Measurements from ENCODE around the gene NSUN5. TPM values are rescaled to one million over a fixed set of nuclear protein-coding genes. Genes with fewer than 3 reads are reported as not detected.
A peak's percentile ranks its signal among the peaks of the same experiment; 100 is the strongest.
"Not testable (repeated sequence)": the region's sequence is repeated elsewhere in the genome, so short reads cannot be mapped to it uniquely, and the experiment has no call there.

The NSUN5 gene
- total and polyA plus RNA-seq, 2 experiments from 2014 or later: 65.6 to 73.4 TPM

GRCh38 chr7:73267813-73268212 is 40.8 kb downstream of the NSUN5 start:
- not testable (repeated sequence) for H3K27me3 Mint-ChIP-seq (ENCODE audit: insufficient read depth, low read depth, poor library complexity); H3F3A ChIP-seq (replicated peaks; ENCODE audit: low read depth); H3K4me3 Mint-ChIP-seq; H3K27me3 ChIP-seq (ENCODE audit: insufficient read depth); H4K20me1 ChIP-seq (replicated peaks; ENCODE audit: insufficient read depth); H3K9me3 Mint-ChIP-seq; H3K4me1 ChIP-seq (ENCODE audit: insufficient read depth); H3K9me2 ChIP-seq (ENCODE audit: insufficient read depth); H3K4me2 ChIP-seq; H3K36me3 Mint-ChIP-seq (ENCODE audit: low read depth); H3K27ac Mint-ChIP-seq; DNase-seq (ENCODE audit: low spot score); H3K27ac ChIP-seq (ENCODE audit: low read depth); H2AFZ ChIP-seq; H3K36me3 ChIP-seq (ENCODE audit: insufficient read depth); H3K4me3 ChIP-seq; H3K4me1 Mint-ChIP-seq; H3K79me2 ChIP-seq (replicated peaks; ENCODE audit: insufficient read depth); ATAC-seq

GRCh38 chr7:73266719-73267368 is 41.8 kb downstream of the NSUN5 start:
- H3K27me3 Mint-ChIP-seq (ENCODE audit: insufficient read depth, low read depth, poor library complexity); H3K9me3 Mint-ChIP-seq: not testable (repeated sequence)

DNA sequence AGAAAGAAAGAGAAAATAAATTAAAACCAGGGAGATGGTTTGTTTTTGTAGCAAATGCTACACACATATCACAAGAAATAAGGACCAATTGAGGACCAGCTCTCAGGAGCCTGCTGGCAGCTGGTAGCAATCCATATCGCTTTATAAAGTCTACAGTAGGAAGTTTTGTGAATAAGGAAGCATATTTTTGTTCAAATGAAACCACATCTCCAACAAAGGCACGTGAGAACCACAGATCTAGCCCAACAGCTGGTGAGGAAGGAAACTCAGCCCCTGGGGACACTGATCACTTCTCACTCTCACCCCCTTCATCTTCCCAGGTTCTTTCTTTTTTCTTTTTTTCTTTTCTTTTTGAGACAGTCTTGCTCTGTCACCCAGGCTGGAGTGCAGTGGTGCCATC is 46.2 kb downstream of the NSUN5 start:
- not testable (repeated sequence) for H3K27me3 Mint-ChIP-seq (ENCODE audit: insufficient read depth, low read depth, poor library complexity); ATAC-seq

More at GRCh38 chr7:73266719-73267368, 41.8 kb downstream of the NSUN5 start:
- H3K4me3 Mint-ChIP-seq; H3K9me2 ChIP-seq (ENCODE audit: insufficient read depth); H3K79me2 ChIP-seq (replicated peaks; ENCODE audit: insufficient read depth); H3K36me3 Mint-ChIP-seq (ENCODE audit: low read depth); H4K20me1 ChIP-seq (replicated peaks; ENCODE audit: insufficient read depth); H3K4me1 Mint-ChIP-seq; H3K4me2 ChIP-seq; H3K36me3 ChIP-seq (ENCODE audit: insufficient read depth); H3F3A ChIP-seq (replicated peaks; ENCODE audit: low read depth); H3K4me3 ChIP-seq; H3K27me3 ChIP-seq (ENCODE audit: insufficient read depth); DNase-seq (ENCODE audit: low spot score); H3K27ac Mint-ChIP-seq; H3K4me1 ChIP-seq (ENCODE audit: insufficient read depth); H3K27ac ChIP-seq (ENCODE audit: low read depth); H2AFZ ChIP-seq: not testable (repeated sequence)
- peak; percentile 36; the same call in 2 of the 3 replicates for ATAC-seq

More for the DNA sequence above, 46.2 kb downstream of the NSUN5 start:
- H3K4me2 ChIP-seq; H3K9me2 ChIP-seq (ENCODE audit: insufficient read depth); H3K27ac Mint-ChIP-seq; H3K4me3 ChIP-seq; H3F3A ChIP-seq (replicated peaks; ENCODE audit: low read depth); H3K36me3 ChIP-seq (ENCODE audit: insufficient read depth); H2AFZ ChIP-seq; H3K79me2 ChIP-seq (replicated peaks; ENCODE audit: insufficient read depth); H3K4me1 ChIP-seq (ENCODE audit: insufficient read depth); H3K36me3 Mint-ChIP-seq (ENCODE audit: low read depth); H4K20me1 ChIP-seq (replicated peaks; ENCODE audit: insufficient read depth); H3K4me1 Mint-ChIP-seq; H3K27me3 ChIP-seq (ENCODE audit: insufficient read depth); H3K9me3 Mint-ChIP-seq; DNase-seq (ENCODE audit: low spot score); H3K4me3 Mint-ChIP-seq; H3K27ac ChIP-seq (ENCODE audit: low read depth): not testable (repeated sequence)

Small RNA genes lying within 50 kb of the gene (small RNA-seq; reads per million reads assigned to genes)
- gene RNU6-1080P (ENCODE audit: low replicate concordance): not detected

Other genes with a start within 250 kb of the NSUN5 start
- not detected in 2 replicates for gene SPDYE9, start 222.8 kb downstream of the NSUN5 start, total RNA-seq (2014; rRNA removed; shearing (Covaris generic))
- 0.78 and 1.1 TPM in 2 replicates for gene SPDYE9, start 222.8 kb downstream of the NSUN5 start, polyA plus RNA-seq (2016; fragmentation: Nextera tagmentation; extraction: Ambion mirVana)
- 0.10 TPM in 1 of 2 replicates, not detected in the other for gene TRIM50, start 19.3 kb upstream of the NSUN5 start, total RNA-seq (2014; rRNA removed; shearing (Covaris generic))
- gene TRIM50, start 19.3 kb upstream of the NSUN5 start, polyA plus RNA-seq (2016; fragmentation: Nextera tagmentation; extraction: Ambion mirVana): 0.19 TPM in 1 of 2 replicates, not detected in the other
- gene FKBP6, start 19.3 kb upstream of the NSUN5 start, total RNA-seq (2014; rRNA removed; shearing (Covaris generic)): not detected in 2 replicates
- gene FKBP6, start 19.3 kb upstream of the NSUN5 start, polyA plus RNA-seq (2016; fragmentation: Nextera tagmentation; extraction: Ambion mirVana): 0.15 TPM in 1 of 2 replicates, not detected in the other
- 4.2 and 5.5 TPM in 2 replicates for gene FZD9, start 125.0 kb upstream of the NSUN5 start, total RNA-seq (2014; rRNA removed; shearing (Covaris generic))
- 1.3 and 1.8 TPM in 2 replicates for gene FZD9, start 125.0 kb upstream of the NSUN5 start, polyA plus RNA-seq (2016; fragmentation: Nextera tagmentation; extraction: Ambion mirVana)
- gene BAZ1B, start 213.5 kb upstream of the NSUN5 start, total RNA-seq (2014; rRNA removed; shearing (Covaris generic)): 65.5 and 70.7 TPM in 2 replicates
- 35.8 and 40.4 TPM in 2 replicates for gene BAZ1B, start 213.5 kb upstream of the NSUN5 start, polyA plus RNA-seq (2016; fragmentation: Nextera tagmentation; extraction: Ambion mirVana)
- gene BCL7B, start 248.9 kb upstream of the NSUN5 start, total RNA-seq (2014; rRNA removed; shearing (Covaris generic)): 12.0 and 17.0 TPM in 2 replicates
- gene BCL7B, start 248.9 kb upstream of the NSUN5 start, polyA plus RNA-seq (2016; fragmentation: Nextera tagmentation; extraction: Ambion mirVana): 18.2 and 18.4 TPM in 2 replicates

Measured in GM23338 (cell line).